Measurements from ENCODE around the gene MT2A.

GRCh38 chr16:56561126-56561525 is 47.3 kb upstream of the MT2A start:
- TF ChIP-seq EZH2 (IDR thresholded peaks at IDR 0.05; ENCODE audit: insufficient read depth, poor library complexity, severe bottlenecking) (no peak), EZH2phosphoT487 (IDR thresholded peaks at IDR 0.05; ENCODE audit: insufficient read depth, low read depth) (no peak)

All from GM23248 (cell line).